ENCODE results near the gene POU6F2. TPM values are rescaled to one million over a fixed set of nuclear protein-coding genes. Genes with fewer than 3 reads are reported as not detected.

Gene POU6F2
- total RNA-seq, 1 donor, result under 0.01 TPM

- no peak overlapping the region for H3K4me3 ChIP-seq (ENCODE audit: low read depth, low read length)
- TF ChIP-seq CTCF (IDR thresholded peaks at IDR 0.05; ENCODE audit: insufficient read depth, low read depth, low read length), result no peak
These were observed 58.2 kb downstream of the POU6F2 start for GRCh38 chr7:39035903-39036302.

GRCh38 chr7:39042670-39043069 is 65.0 kb downstream of the POU6F2 start:
- no peak for DNase-seq (ENCODE audit: low read depth)
- no peak overlapping the region for H3K4me3 ChIP-seq (ENCODE audit: low read depth, low read length)
- TF ChIP-seq CTCF (IDR thresholded peaks at IDR 0.05; ENCODE audit: insufficient read depth, low read depth, low read length), result no peak

More at GRCh38 chr7:39035903-39036302, 58.2 kb downstream of the POU6F2 start:
- DNase-seq (ENCODE audit: low read depth), result no peak

DNA sequence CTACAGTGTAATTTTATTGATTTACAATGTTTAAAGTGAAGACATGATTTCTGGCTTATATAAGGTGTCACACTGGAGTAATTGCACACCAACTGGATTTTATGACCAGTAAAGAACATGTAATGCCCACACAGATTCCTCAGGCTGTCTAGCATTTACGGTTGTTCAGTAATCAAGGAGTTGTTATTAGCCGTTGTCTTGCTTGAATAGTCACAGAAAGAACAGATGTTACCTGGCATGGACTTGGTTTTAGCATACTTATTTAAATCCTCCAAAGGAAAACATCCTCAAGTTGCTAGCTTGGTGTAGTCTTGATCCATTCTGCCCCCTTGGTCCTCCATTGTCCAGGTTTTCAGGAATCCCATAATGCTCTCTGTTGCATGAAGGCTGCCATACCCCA is 65.8 kb downstream of the POU6F2 start:
- no peak overlapping the region for H3K4me3 ChIP-seq (ENCODE audit: low read depth, low read length)
- DNase-seq (ENCODE audit: low read depth), result no peak
- no peak for TF ChIP-seq CTCF (IDR thresholded peaks at IDR 0.05; ENCODE audit: insufficient read depth, low read depth, low read length)

GRCh38 chr7:39044489-39044888 is 66.8 kb downstream of the POU6F2 start:
- DNase-seq (ENCODE audit: low read depth), result no peak
- no peak overlapping the region for H3K4me3 ChIP-seq (ENCODE audit: low read depth, low read length)
- TF ChIP-seq CTCF (IDR thresholded peaks at IDR 0.05; ENCODE audit: insufficient read depth, low read depth, low read length), result no peak

DNA sequence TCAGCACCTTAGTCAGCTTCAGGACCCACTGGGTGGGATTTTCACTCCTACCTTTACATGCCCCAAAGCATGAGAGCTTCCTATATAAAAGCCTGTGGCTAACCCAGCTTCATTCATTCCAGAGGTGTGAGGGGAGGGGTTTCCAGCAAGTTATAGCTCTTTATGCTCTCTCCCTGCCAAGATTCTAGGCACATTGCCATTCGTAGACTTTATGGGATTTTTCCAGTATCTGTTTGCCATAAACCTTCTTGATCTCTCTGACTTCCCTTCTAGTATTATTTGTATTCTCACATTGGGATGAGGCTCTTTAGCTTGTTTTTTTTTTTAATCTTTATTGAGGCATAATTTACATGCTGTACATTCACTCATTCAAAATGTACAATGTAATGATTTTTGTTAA is 67.5 kb downstream of the POU6F2 start:
- no peak for DNase-seq (ENCODE audit: low read depth)
- H3K4me3 ChIP-seq (ENCODE audit: low read depth, low read length), result no peak overlapping the region
- TF ChIP-seq CTCF (IDR thresholded peaks at IDR 0.05; ENCODE audit: insufficient read depth, low read depth, low read length), result no peak

GRCh38 chr7:39051279-39051678 is 73.6 kb downstream of the POU6F2 start:
- TF ChIP-seq CTCF (IDR thresholded peaks at IDR 0.05; ENCODE audit: insufficient read depth, low read depth, low read length), result no peak

DNA sequence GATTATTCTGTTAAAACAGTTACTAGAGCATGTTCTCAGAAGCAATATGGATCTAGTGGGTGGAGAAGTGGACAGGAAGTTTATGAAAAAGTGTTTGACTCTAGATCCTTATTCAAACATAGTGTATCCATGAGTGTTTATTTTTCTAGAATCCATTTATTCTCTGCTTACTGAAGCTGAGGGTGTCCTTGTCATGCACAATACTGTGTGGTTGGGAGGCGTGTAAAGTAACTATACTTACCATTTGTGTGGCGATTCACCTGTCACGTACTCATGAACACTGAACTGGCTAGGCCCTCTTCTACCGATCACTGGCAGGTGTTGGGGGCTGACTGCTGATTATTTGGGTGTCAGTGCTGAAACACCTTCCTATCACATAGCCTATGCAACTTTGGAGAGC is 74.0 kb downstream of the POU6F2 start:
- DNase-seq (ENCODE audit: low read depth), result no peak
- no peak for TF ChIP-seq CTCF (IDR thresholded peaks at IDR 0.05; ENCODE audit: insufficient read depth, low read depth, low read length)
- H3K4me3 ChIP-seq (ENCODE audit: low read depth, low read length), result no peak overlapping the region

More at GRCh38 chr7:39051279-39051678, 73.6 kb downstream of the POU6F2 start:
- H3K4me3 ChIP-seq (ENCODE audit: low read depth, low read length), result no peak overlapping the region
- no peak for DNase-seq (ENCODE audit: low read depth)

All from fibroblast of villous mesenchyme (primary cell).